Neuronal stem cell (in vitro differentiated cells): ENCODE results near the gene HOXA3.
A peak's percentile ranks its signal among the peaks of the same experiment; 100 is the strongest.

ENCODE experiments used
- DNase-seq: peaks from one replicate; pipeline ENCODE4 v3.0.0-alpha.2; 2013; ENCODE audit warnings: low spot score
- H2AFZ ChIP-seq: one replicate; pipeline ENCODE4 v1.6.1; 2013; ENCODE audit warnings: mild to moderate bottlenecking, low read length, inconsistent platforms
- H2AK5ac ChIP-seq: 2 replicates; pipeline ENCODE4 v1.6.1; 2013; ENCODE audit warnings: low read depth, mild to moderate bottlenecking, inconsistent platforms, low read length, moderate library complexity, mixed read lengths
- H2BK120ac ChIP-seq: 2 replicates; pipeline ENCODE4 v1.6.1; 2013; ENCODE audit warnings: low read depth, mild to moderate bottlenecking, inconsistent platforms, low read length, moderate library complexity, mixed read lengths
- H2BK12ac ChIP-seq: one replicate; pipeline ENCODE4 v1.6.1; 2013; ENCODE audit warnings: low read length, inconsistent platforms
- H2BK15ac ChIP-seq: 2 replicates; pipeline ENCODE4 v1.6.1; 2013; ENCODE audit warnings: mild to moderate bottlenecking, low read length, inconsistent platforms, mixed read lengths
- H2BK5ac ChIP-seq: one replicate; pipeline ENCODE4 v1.6.1; 2013; ENCODE audit warnings: inconsistent platforms, mild to moderate bottlenecking, low read length, moderate library complexity
- H3K14ac ChIP-seq: one replicate; pipeline ENCODE4 v1.6.1; 2013; ENCODE audit warnings: low read length, inconsistent platforms
- H3K18ac ChIP-seq: 2 replicates; pipeline ENCODE4 v1.6.1; 2013; ENCODE audit warnings: low read length, inconsistent platforms
- H3K23ac ChIP-seq: 2 replicates; pipeline ENCODE4 v1.6.1; 2013; ENCODE audit warnings: low read depth, mild to moderate bottlenecking, mixed read lengths, low read length, inconsistent platforms; ENCODE audit not compliant: poor library complexity
- H3K27ac ChIP-seq: replicated peaks from 3 replicates; pipeline ENCODE4 v1.5.1; 2013; ENCODE audit warnings: low read length, inconsistent platforms
- H3K27me3 ChIP-seq, 3 experiments: 2 replicates each; pipeline ENCODE4 v1.6.1; 2013; ENCODE audit warnings: low read length in 3 of 3, mild to moderate bottlenecking in 2 of 3, inconsistent platforms in 1 of 3, low read depth in 1 of 3, mixed read lengths in 1 of 3, moderate library complexity in 1 of 3; ENCODE audit not compliant: control insufficient read depth in 3 of 3, insufficient read depth in 3 of 3
- H3K36me3 ChIP-seq, 2 donors: replicated peaks in 1 of 2; 2 replicates each; pipeline ENCODE4 v1.6.1; 2013; ENCODE audit warnings: low read length in 2 of 2; ENCODE audit not compliant: control insufficient read depth in 2 of 2, insufficient read depth in 2 of 2
- H3K4ac ChIP-seq: 2 replicates; pipeline ENCODE4 v1.6.1; 2013; ENCODE audit warnings: inconsistent platforms, mild to moderate bottlenecking, low read length, moderate library complexity
- H3K4me1 ChIP-seq, 2 donors: 1 replicate in 1 of 2; 2 replicates in 1 of 2; pipeline ENCODE4 v1.6.1; 2013; ENCODE audit warnings: low read length in 2 of 2, low read depth in 1 of 2; ENCODE audit not compliant: control insufficient read depth in 2 of 2, insufficient read depth in 1 of 2
- H3K4me2 ChIP-seq: one replicate; pipeline ENCODE4 v1.6.1; 2013; ENCODE audit warnings: mild to moderate bottlenecking, low read length, inconsistent platforms; ENCODE audit not compliant: insufficient read depth, poor library complexity, severe bottlenecking
- H3K4me3 ChIP-seq, 2 donors: 2 replicates each; pipeline ENCODE4 v1.5.1; 2013; ENCODE audit warnings: low read length in 2 of 2, mild to moderate bottlenecking in 2 of 2, inconsistent platforms in 1 of 2, moderate library complexity in 1 of 2
- H3K79me1 ChIP-seq: one replicate; pipeline ENCODE4 v1.6.1; 2013; ENCODE audit warnings: low read depth, mild to moderate bottlenecking, inconsistent platforms, low read length, moderate library complexity
- H3K9ac ChIP-seq: one replicate; pipeline ENCODE4 v1.6.1; 2013; ENCODE audit warnings: mild to moderate bottlenecking, low read depth, low read length, inconsistent platforms; ENCODE audit not compliant: poor library complexity
- H3K9me3 ChIP-seq, 2 donors: replicated peaks in 1 of 2; 2 replicates each; pipeline versions ENCODE3 to v1.6.1; 2013; ENCODE audit warnings: low read length in 2 of 2, mild to moderate bottlenecking in 2 of 2, inconsistent platforms in 1 of 2, low read depth in 1 of 2, mixed read lengths in 1 of 2, moderate library complexity in 1 of 2; ENCODE audit not compliant: control insufficient read depth in 2 of 2, insufficient read depth in 1 of 2
- H4K8ac ChIP-seq: one replicate; pipeline ENCODE4 v1.6.1; 2013; ENCODE audit warnings: low read depth, mild to moderate bottlenecking, inconsistent platforms, low read length, moderate library complexity
- H4K91ac ChIP-seq: one replicate; pipeline ENCODE4 v1.6.1; 2013; ENCODE audit warnings: low read length, low read depth, mild to moderate bottlenecking, inconsistent platforms; ENCODE audit not compliant: poor library complexity
- WGBS, 2 donors: extraction: QIAGEN DNeasy Blood & Tissue Kit; methylation state at CpG; one replicate each; pipeline ENCODE4 v1.1.7; 2013; ENCODE audit warnings: missing lambda C conversion rate in 2 of 2, mixed read lengths in 1 of 2; ENCODE audit not compliant: insufficient read length in 2 of 2, insufficient replicate concordance in 1 of 2; ENCODE audit errors: extremely low coverage in 2 of 2; 5-methylcytosine and 5-hydroxymethylcytosine counted together

The HOXA3 gene

DNA sequence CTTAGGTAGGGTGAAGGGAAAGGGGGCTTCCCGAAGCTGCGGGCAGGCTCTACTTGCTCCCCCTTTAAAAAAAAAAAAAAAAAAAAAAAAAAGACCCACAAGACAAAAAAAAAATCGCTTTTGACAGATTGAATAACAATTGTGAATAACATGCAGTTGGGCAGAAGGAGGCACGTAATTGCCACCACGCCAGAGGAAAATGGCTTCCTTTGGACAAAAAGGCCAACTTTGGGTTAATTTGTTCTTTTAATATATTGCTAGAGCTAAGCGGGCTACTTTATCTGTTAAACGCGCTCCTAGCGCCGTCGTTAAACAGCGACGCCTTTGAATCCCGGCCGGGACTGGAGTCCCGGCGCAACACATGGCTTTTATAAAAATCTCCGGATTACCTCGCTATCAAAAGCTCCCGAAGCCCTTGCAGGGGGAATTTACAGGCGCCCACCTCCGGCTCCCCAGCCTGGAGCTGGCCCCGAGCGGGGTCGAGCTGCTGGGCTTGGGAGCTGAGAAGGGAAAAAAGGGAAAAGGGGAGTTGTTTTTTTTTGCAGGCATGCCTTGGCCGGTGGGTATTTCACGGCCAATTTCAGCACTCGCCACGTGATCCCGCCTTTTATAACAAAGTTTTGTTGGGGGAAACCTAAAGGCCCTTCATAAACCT, 31.4 kb upstream of the HOXA3 start:
- H3K14ac ChIP-seq: no peak overlapping the region
- no peak overlapping the region for H3K27ac ChIP-seq
- no CpG with 5 or more reads among the region's 30 CpGs for WGBS, 2 donors
- no peaks in the 10 kb centered on the region for H3K79me1 ChIP-seq
- H4K8ac ChIP-seq: no peak overlapping the region
- no peak overlapping the region for H2BK5ac ChIP-seq
- no peak overlapping the region for H3K4me2 ChIP-seq
- no peak overlapping the region for H4K91ac ChIP-seq
- H3K27me3 ChIP-seq: peaks cover 70 to 99% (median 95%) of the 10 kb centered on the region in 3 experiments
- peaks cover 2 to 9% of the 10 kb centered on the region in 2 donors for H3K9me3 ChIP-seq
- H3K23ac ChIP-seq: peak overlapping the region; percentile 77
- H3K4ac ChIP-seq: no peak overlapping the region
- H3K36me3 ChIP-seq: no peaks in the 10 kb centered on the region
- no peak overlapping the region for H2BK15ac ChIP-seq
- H2BK120ac ChIP-seq: no peak overlapping the region
- peak overlapping the region in 1 of 2 donors; percentile 25 for H3K4me3 ChIP-seq
- DNase-seq: no peak
- H2AFZ ChIP-seq: peak overlapping the region; percentile 88
- H2BK12ac ChIP-seq: no peak overlapping the region
- no peak overlapping the region for H3K18ac ChIP-seq
- H3K9ac ChIP-seq: no peak overlapping the region
- H2AK5ac ChIP-seq: no peak overlapping the region
- peaks cover 0 to 3% of the 10 kb centered on the region in 2 donors for H3K4me1 ChIP-seq

DNA sequence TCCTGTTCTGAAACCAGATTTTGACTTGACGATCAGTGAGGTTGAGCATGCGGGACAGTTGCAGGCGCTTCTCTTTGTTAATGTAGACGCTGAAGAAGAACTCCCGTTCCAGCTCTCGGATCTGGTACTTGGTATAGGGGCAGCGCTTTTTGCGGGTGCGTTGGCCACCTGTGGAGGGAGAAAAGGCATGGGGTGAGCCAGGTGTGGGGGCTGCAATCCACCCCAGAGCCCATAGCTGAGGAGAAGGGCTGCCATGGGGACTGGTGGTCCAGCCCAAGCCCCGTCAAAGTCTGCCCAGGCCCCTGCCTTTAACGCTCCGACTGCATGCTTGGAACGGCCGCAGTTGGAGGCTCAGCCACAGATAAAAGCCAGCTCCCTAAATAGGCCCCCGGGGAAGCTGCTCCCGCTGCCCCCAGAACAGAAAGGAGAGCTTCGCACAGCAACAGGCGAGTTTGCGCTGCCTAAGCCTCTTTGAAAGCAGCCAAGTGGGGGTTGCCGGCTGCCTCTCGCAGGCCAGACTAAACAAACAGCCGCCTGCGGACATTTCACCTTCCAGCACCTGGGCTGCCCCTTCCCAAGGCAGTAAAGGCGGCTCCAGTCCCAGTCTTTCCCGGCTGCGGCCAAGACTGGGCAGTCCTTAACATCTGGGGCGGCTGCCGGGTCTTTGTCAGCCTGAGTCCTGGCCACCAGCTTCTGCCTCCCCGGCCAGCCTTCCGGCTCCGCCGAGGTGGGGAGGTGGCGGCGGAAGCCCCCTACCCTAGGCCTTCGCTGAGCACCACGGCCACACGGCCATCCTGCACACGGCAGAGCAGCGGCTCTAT, 30.7 kb upstream of the HOXA3 start:
- H3K27me3 ChIP-seq: peaks cover 63 to 99% (median 93%) of the 10 kb centered on the region in 3 experiments
- H3K27ac ChIP-seq: no peak overlapping the region
- peaks cover 2 to 9% of the 10 kb centered on the region in 2 donors for H3K9me3 ChIP-seq
- H3K79me1 ChIP-seq: no peaks in the 10 kb centered on the region
- H2BK15ac ChIP-seq: no peak overlapping the region
- peak overlapping the region; percentile 77 for H3K23ac ChIP-seq
- no peak overlapping the region for H3K4ac ChIP-seq
- no peaks in the 10 kb centered on the region for H3K36me3 ChIP-seq
- no peak overlapping the region for H2BK5ac ChIP-seq
- no CpG with 5 or more reads among the region's 39 CpGs for WGBS, 2 donors
- no peak overlapping the region for H3K4me3 ChIP-seq
- H2BK12ac ChIP-seq: no peak overlapping the region
- peaks cover 0 to 3% of the 10 kb centered on the region in 2 donors for H3K4me1 ChIP-seq
- DNase-seq: no peak
- H4K91ac ChIP-seq: no peak overlapping the region
- no peak overlapping the region for H3K9ac ChIP-seq
- H3K4me2 ChIP-seq: no peak overlapping the region
- H2AFZ ChIP-seq: peak overlapping the region; percentile 53
- H3K14ac ChIP-seq: no peak overlapping the region
- no peak overlapping the region for H2BK120ac ChIP-seq
- no peak overlapping the region for H2AK5ac ChIP-seq
- no peak overlapping the region for H4K8ac ChIP-seq
- no peak overlapping the region for H3K18ac ChIP-seq

DNA sequence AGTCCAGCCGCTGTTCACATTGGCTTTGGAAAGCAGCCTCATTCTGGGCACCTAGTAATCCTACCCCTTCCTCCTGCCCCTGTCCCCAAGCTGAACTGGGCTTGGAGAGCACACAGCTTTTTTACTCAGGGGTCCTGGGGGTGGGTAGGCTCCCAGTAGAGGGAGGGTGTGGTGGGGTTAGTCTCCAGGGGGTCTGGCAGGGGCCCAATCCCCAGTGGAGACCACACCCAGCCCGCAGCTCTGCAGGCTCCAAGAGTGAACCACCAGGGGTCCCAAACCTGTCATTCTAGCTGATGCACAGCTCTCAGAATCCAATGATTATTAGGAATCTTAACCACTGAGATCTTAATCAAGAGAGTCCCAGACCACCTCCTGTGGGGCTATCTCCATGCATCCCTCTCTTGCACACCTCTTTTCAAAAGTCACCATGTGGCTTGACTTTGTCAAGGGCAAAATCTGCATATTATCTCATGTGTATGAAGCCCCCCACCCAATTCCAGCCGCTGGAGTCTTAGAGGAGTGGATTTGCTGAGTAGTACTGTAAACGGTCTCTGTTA, 30.0 kb upstream of the HOXA3 start:
- Histone ChIP-seq H3K23ac (no peak overlapping the region), H3K4me2 (no peak overlapping the region), H3K27ac (no peak overlapping the region), H2BK120ac (no peak overlapping the region), H3K27me3 (peaks cover 58 to 99% (median 93%) of the 10 kb centered on the region in 3 experiments), H3K4me1 (peaks cover 0 to 3% of the 10 kb centered on the region in 2 donors), H3K9me3 (peaks cover 2 to 9% of the 10 kb centered on the region in 2 donors), H3K18ac (no peak overlapping the region), H3K79me1 (no peaks in the 10 kb centered on the region), H4K8ac (no peak overlapping the region), H4K91ac (no peak overlapping the region), H3K4ac (no peak overlapping the region), H2BK5ac (no peak overlapping the region), H2BK15ac (no peak overlapping the region), H3K36me3 (no peaks in the 10 kb centered on the region), H3K9ac (no peak overlapping the region), H2AFZ (no peak overlapping the region), H3K14ac (no peak overlapping the region), H2BK12ac (no peak overlapping the region), H2AK5ac (no peak overlapping the region), H3K4me3 (no peak overlapping the region)
- no peak for DNase-seq
- no CpG with 5 or more reads among the region's 4 CpGs for WGBS, 2 donors

DNA sequence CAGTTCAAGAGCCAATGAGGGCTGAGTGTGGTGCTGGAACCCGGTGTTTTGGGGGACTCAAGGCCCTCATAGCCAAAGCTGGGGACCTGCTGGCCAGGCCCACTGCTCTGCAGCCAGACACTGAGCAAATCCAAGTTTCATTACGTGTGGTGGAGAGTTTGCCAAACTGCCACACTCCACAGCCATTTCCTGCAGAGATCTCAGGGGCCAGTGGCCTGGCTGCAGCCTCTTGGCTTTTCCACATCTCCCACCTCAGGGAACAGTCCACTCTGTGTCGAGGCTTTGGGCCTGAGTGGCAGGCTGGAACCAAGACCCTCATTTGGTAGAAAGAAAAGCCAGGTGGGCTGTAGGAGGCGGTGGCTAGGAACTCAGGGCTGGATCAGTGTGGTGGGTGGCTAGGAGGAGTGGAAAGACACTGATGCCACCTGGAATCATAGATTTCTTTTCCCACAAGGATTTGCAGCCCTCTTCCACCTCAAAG, 29.5 kb upstream of the HOXA3 start:
- peaks cover 60 to 99% (median 94%) of the 10 kb centered on the region in 3 experiments for H3K27me3 ChIP-seq
- no peak overlapping the region for H3K18ac ChIP-seq
- no peak overlapping the region for H2BK5ac ChIP-seq
- no peaks in the 10 kb centered on the region for H3K79me1 ChIP-seq
- no peak overlapping the region for H3K27ac ChIP-seq
- no peak overlapping the region for H4K8ac ChIP-seq
- no peak overlapping the region for H2AK5ac ChIP-seq
- DNase-seq: no peak
- no peaks in the 10 kb centered on the region for H3K36me3 ChIP-seq
- no CpG with 5 or more reads among the region's 4 CpGs for WGBS, 2 donors
- no peak overlapping the region for H3K4me3 ChIP-seq
- H2BK12ac ChIP-seq: no peak overlapping the region
- H3K14ac ChIP-seq: no peak overlapping the region
- H3K4ac ChIP-seq: no peak overlapping the region
- peaks cover 0 to 3% of the 10 kb centered on the region in 2 donors for H3K4me1 ChIP-seq
- no peak overlapping the region for H2BK120ac ChIP-seq
- peaks cover 2 to 9% of the 10 kb centered on the region in 2 donors for H3K9me3 ChIP-seq
- no peak overlapping the region for H3K4me2 ChIP-seq
- no peak overlapping the region for H3K9ac ChIP-seq
- no peak overlapping the region for H4K91ac ChIP-seq
- H2BK15ac ChIP-seq: no peak overlapping the region
- no peak overlapping the region for H3K23ac ChIP-seq
- H2AFZ ChIP-seq: no peak overlapping the region
